ENCODE measurements around the gene NFATC1.
A peak's percentile ranks its signal among the peaks of the same experiment; 100 is the strongest.

The NFATC1 gene

GRCh38 chr18:79379931-79380815, 15.6 kb upstream of the NFATC1 start:
- Mint-ChIP-seq H3K4me1 (ENCODE audit: low read depth) (peaks cover 9% of the 10 kb centered on the region), H3K9me3 (no peaks in the 10 kb centered on the region), H3K27ac (no peak overlapping the region), H3K36me3 (ENCODE audit: low read depth) (peaks cover 52% of the 10 kb centered on the region), H3K27me3 (peaks cover 12% of the 10 kb centered on the region), H3K4me3 (no peak overlapping the region)
- intact Hi-C loops (cut with micrococcal nuclease): loop anchor here (1.0 to 10.0 kb wide), 4 partner anchors 149 to 777 kb away; partner anchors contain the start of gene HSBP1L1

DNA sequence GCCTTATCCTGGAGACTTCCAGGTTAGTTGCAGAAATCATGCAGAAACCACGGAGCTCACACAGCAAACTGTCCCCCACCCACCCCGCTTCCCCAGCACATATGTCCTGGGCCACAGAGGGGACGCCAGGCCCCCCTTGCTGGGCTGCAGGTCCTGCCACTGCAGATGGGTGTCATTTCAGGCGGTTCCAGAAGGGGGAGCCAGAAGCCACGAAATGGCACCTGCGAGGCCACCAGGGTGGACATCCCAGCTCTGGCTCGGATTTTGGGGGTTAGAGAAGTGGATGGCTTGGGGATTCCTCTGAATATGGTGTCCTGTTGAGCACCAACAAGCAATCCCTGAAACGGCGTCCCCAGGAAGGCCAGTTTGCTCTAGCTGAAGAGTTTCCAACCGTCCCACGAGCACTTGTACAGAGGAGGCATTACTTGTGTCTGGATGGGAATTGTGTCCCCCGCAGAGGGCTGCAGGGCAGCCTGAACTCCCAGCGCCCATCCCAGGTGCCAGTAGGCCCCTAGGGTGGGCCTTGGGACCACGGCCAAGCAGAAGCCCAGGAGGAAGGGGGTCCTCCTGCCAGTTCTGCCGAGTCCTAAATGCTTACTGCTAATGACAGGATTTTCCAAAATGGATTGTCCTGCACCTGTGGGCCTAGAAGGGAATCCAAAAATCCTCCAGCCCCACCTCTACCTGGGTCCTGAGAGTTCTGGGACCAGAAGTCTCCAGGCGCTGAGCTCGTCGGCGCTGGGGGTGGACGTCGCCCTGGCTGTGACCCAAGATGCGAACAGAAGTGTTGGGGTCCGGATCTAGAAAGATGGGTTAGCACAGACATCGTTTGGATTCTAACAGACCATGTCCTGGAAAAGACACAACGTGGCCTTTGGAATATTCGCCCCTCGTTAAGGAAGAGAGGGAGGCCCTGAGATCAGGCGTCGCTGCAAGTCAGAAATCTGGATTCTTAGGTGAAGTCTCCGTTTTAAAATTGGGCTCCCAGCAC, 14.6 kb upstream of the NFATC1 start:
- H3K9me3 Mint-ChIP-seq: no peaks in the 10 kb centered on the region
- no peak overlapping the region for H3K4me3 Mint-ChIP-seq
- intact Hi-C loops (cut with micrococcal nuclease): loop anchor here (1.0 to 10.0 kb wide), 2 partner anchors 148 to 584 kb away; partner anchors contain the start of gene HSBP1L1
- H3K27ac Mint-ChIP-seq: no peak overlapping the region
- peaks cover 43% of the 10 kb centered on the region for H3K36me3 Mint-ChIP-seq (ENCODE audit: low read depth)
- peaks cover 9% of the 10 kb centered on the region for H3K4me1 Mint-ChIP-seq (ENCODE audit: low read depth)
- H3K27me3 Mint-ChIP-seq: peaks cover 13% of the 10 kb centered on the region

DNA sequence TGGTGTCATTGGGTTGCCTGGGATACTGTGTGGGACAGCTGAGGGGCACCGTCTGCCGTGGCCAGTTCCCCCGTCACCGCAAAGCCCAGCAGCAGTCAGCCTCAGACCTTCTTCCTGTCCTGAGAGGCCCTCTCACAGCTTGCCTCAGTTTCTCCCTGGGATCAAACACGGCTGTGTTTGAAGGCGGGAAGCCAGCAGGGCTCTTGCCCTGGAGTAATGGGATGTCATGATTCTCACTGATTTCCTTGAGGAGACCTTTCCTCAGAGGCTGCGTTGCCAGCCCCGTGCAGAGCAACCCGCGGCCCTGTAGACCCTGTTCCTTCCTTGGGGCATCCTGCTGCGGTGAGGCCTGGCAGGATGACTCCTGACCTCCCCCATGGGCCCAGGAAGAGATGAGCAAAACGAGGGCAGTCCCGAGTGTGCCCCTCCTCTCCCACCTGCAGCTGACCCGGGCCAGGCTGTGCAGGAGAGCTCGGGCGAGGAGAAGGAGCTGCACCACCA, 13.9 kb upstream of the NFATC1 start:
- intact Hi-C loops (cut with micrococcal nuclease): loop anchor here (10.0 kb wide), 1 partner anchor 583 kb away; the partner anchor contains the start of gene HSBP1L1
- H3K4me3 Mint-ChIP-seq: no peak overlapping the region
- peaks cover 9% of the 10 kb centered on the region for H3K4me1 Mint-ChIP-seq (ENCODE audit: low read depth)
- peaks cover 21% of the 10 kb centered on the region for H3K27me3 Mint-ChIP-seq
- H3K9me3 Mint-ChIP-seq: no peaks in the 10 kb centered on the region
- H3K27ac Mint-ChIP-seq: no peak overlapping the region
- H3K36me3 Mint-ChIP-seq (ENCODE audit: low read depth): peaks cover 36% of the 10 kb centered on the region

DNA sequence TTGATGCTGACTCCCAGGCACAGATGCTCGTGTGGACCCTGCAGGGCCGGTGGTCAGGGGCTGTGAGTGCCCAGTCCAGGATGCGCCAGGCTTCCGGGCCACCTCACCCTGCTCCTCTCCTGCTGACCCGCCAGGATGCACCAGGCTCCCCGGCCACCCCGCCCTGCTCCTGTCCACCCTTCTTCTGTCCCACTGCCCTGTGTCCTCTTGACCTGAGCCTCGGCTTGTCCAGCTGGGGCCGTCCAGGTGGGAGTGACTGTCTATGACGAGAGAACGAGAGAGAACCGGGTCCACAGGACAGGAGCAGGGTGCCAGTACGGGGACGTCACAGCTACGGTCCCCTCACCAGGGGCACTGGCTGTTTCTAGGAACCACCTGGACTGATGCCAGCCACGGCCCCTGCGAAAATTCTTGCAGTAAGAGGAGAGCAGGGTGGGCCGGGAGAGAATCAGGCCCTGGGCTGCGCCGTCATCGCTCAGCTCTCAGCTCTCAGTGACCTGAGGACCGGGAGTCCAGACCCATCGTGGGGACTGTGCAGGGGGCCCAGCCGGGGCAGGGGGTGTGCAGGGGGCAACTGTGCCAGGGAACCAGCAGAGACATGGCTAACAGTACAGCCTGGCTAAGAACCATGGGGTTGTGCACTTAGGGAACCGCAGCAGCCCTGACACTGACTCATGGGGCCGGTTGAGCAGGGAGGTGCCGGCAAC, 12.9 kb upstream of the NFATC1 start:
- Mint-ChIP-seq H3K27me3 (peaks cover 29% of the 10 kb centered on the region), H3K36me3 (ENCODE audit: low read depth) (peaks cover 26% of the 10 kb centered on the region), H3K4me1 (ENCODE audit: low read depth) (peaks cover 9% of the 10 kb centered on the region), H3K4me3 (no peak overlapping the region), H3K9me3 (no peaks in the 10 kb centered on the region), H3K27ac (no peak overlapping the region)
- intact Hi-C loops (cut with micrococcal nuclease): loop anchor here (10.0 kb wide), 1 partner anchor 582 kb away; the partner anchor contains the start of gene HSBP1L1

DNA sequence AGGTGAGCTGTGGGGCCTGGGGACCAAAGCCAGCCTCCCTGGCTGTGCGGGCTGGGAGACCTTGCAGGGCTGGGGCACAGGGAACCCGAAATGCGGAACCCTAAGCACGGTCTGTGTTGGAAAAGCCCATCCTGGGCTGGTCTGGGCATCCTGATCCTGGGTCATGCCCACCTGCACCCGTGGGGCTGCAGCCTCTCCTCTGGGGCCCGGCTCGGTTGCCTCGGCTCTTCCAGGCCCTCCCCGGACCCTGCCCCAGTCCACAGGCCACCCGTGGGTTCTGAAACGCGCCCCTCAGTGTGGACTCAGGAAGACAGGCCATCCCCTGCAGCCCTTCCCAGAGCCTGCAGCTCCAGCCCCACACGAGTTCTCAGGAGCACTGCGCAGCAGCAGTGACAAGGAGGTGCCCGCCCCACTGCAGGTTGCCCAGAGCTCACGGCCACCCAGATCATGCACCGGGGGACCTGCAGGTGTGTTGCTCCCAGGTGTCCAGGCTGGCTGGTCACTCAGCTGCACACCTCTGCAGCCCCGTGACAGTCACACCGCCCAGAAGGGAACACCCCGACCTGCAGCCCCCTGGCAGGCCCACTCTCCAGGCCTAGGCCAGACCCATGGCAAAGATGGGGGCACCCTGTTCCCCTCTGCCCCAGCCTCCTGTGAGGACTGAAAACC, 12.2 kb upstream of the NFATC1 start:
- Mint-ChIP-seq H3K27me3 (peaks cover 36% of the 10 kb centered on the region), H3K4me1 (ENCODE audit: low read depth) (peaks cover 9% of the 10 kb centered on the region), H3K4me3 (no peak overlapping the region), H3K36me3 (ENCODE audit: low read depth) (peaks cover 19% of the 10 kb centered on the region), H3K27ac (peak overlapping the region; percentile 6), H3K9me3 (no peaks in the 10 kb centered on the region)
- intact Hi-C loops (cut with micrococcal nuclease): loop anchor here (10.0 kb wide), 1 partner anchor 581 kb away; the partner anchor contains the start of gene HSBP1L1

DNA sequence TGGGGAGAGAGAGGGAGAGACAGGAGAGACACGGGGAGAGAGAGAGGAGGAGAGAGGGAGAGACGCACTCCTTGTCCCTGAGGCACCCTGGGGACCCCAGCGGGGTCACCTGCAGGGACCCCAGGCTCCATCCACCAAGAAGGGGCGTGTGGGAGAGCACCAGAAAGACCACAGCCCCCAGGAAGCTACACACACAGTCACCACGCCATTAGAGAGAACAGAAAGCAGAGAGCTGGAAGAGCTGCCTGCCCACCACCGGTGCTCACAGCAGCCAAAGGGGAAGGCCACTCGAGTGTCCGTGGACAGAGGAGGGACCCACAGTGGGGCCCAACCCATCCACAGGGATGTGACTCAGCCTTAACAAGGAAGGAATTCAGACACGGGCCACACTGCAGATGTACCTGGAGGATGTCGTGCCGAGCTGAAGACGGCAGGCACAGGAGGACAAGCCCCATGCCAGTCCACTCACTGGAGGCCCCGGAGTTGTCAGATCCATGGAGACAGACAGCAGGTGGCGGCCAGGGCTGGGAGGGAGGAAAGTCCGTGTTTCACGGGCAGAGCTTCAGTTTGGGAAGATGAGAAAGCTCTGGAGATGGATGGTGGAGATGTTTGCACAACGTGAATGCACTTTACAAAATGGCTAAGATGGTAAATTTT, 11.5 kb upstream of the NFATC1 start:
- H3K36me3 Mint-ChIP-seq (ENCODE audit: low read depth): peaks cover 12% of the 10 kb centered on the region
- peaks cover 9% of the 10 kb centered on the region for H3K4me1 Mint-ChIP-seq (ENCODE audit: low read depth)
- H3K4me3 Mint-ChIP-seq: no peak overlapping the region
- peak overlapping the region; percentile 6 for H3K27ac Mint-ChIP-seq
- no peaks in the 10 kb centered on the region for H3K9me3 Mint-ChIP-seq
- H3K27me3 Mint-ChIP-seq: peaks cover 42% of the 10 kb centered on the region
- intact Hi-C loops (cut with micrococcal nuclease): loop anchor here (10.0 kb wide), 1 partner anchor 581 kb away; the partner anchor contains the start of gene HSBP1L1

- intact Hi-C loops (cut with micrococcal nuclease): loop anchor here (10.0 kb wide), 1 partner anchor 580 kb away; the partner anchor contains the start of gene HSBP1L1
These were observed 10.9 kb upstream of the NFATC1 start for GRCh38 chr18:79384834-79385233.

DNA sequence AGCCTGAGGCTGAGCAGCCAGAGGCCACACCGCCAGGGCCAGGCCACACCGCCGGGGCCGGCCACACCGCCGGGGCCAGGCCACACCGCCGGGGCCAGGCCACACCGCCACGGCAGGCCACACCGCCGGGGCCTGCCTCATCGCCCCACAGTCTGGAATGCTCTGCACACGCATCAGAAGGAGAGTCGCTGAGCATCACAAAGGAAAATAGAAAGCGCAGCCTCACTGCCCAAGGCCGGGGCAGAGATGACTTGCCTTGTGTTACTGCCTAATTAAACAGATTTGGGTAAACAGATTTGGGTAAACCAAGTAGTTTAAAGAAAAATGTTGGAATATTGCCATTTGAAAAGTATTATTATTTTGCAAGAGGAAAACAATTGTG, 10.4 kb upstream of the NFATC1 start:
- Mint-ChIP-seq H3K4me1 (ENCODE audit: low read depth) (peaks cover 9% of the 10 kb centered on the region), H3K4me3 (no peak overlapping the region), H3K36me3 (ENCODE audit: low read depth) (peaks cover 1% of the 10 kb centered on the region), H3K9me3 (no peaks in the 10 kb centered on the region), H3K27ac (no peak overlapping the region), H3K27me3 (peaks cover 50% of the 10 kb centered on the region)
- intact Hi-C loops (cut with micrococcal nuclease): loop anchor here (10.0 kb wide), 1 partner anchor 579 kb away; the partner anchor contains the start of gene HSBP1L1

More at GRCh38 chr18:79384834-79385233, 10.9 kb upstream of the NFATC1 start:
- Mint-ChIP-seq H3K4me1 (ENCODE audit: low read depth) (peaks cover 9% of the 10 kb centered on the region), H3K27me3 (peaks cover 47% of the 10 kb centered on the region), H3K9me3 (no peaks in the 10 kb centered on the region), H3K36me3 (ENCODE audit: low read depth) (peaks cover 6% of the 10 kb centered on the region), H3K27ac (no peak overlapping the region), H3K4me3 (no peak overlapping the region)

DNA sequence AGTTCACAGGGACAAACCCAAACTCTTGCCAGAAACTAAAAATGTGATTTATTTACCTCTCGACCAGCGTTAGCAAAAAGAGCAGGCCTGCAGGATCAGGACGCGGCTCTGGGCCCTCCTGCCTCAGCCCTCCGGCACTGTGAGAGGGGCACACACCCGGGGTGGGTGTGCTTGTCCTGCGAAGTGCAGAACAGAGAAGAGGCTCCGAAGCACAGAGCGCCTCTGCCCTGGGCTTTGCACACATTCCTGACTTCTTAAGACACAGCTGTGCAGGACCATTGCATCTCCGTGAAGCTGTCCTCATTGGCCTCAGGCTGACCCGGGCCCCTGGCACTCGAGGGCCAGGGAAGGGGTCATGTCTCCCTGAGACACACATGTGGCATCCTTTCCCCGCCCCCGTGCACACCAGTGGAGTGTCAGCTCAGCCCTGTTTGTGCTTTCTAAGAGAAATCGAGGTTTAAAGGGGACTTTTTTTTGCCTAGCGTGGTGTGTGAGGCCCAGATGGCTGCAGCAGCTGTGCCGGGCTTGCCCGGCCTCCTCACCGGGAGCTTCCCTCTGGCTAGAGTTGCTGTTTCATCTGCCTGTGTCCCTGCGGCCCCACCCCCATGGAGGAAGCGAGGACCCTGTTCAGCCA, 9.9 kb upstream of the NFATC1 start:
- intact Hi-C loops (cut with micrococcal nuclease): loop anchor here (10.0 kb wide), 1 partner anchor 579 kb away; the partner anchor contains the start of gene HSBP1L1
- peaks cover 55% of the 10 kb centered on the region for H3K27me3 Mint-ChIP-seq

DNA sequence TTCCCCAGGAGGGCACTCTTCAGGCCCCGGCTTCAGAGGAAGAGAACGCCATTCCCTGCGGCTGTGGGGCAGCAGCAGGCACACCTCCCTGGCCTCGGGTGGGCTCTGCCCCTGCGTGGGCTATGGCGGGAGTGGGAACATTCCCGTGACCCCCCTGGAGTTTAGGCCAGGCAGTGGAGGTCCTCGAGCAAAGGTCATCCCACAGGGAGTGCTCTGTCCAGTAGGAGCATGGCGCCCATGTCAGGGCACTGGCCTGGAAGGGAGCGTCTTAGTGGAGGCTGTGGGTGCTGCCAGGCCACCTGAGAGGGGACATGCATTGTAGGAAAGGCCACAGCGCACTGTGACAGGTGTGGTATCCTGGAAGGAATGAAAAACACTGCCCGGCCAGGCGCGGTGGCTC, 9.2 kb upstream of the NFATC1 start:
- intact Hi-C loops (cut with micrococcal nuclease): loop anchor here (10.0 kb wide), 1 partner anchor 578 kb away; the partner anchor contains the start of gene HSBP1L1

More for the DNA sequence above, 9.9 kb upstream of the NFATC1 start:
- H3K4me3 Mint-ChIP-seq: no peak overlapping the region
- no peaks in the 10 kb centered on the region for H3K36me3 Mint-ChIP-seq (ENCODE audit: low read depth)
- H3K27ac Mint-ChIP-seq: no peak overlapping the region
- peaks cover 9% of the 10 kb centered on the region for H3K4me1 Mint-ChIP-seq (ENCODE audit: low read depth)
- no peaks in the 10 kb centered on the region for H3K9me3 Mint-ChIP-seq

GRCh38 chr18:79387214-79387613, 8.5 kb upstream of the NFATC1 start:
- peaks cover 9% of the 10 kb centered on the region for H3K4me1 Mint-ChIP-seq (ENCODE audit: low read depth)
- intact Hi-C loops (cut with micrococcal nuclease): loop anchor here (10.0 kb wide), 1 partner anchor 578 kb away; the partner anchor contains the start of gene HSBP1L1
- H3K27ac Mint-ChIP-seq: no peak overlapping the region
- no peak overlapping the region for H3K4me3 Mint-ChIP-seq
- peaks cover 67% of the 10 kb centered on the region for H3K27me3 Mint-ChIP-seq
- H3K9me3 Mint-ChIP-seq: no peaks in the 10 kb centered on the region
- no peaks in the 10 kb centered on the region for H3K36me3 Mint-ChIP-seq (ENCODE audit: low read depth)

More for the DNA sequence above, 9.2 kb upstream of the NFATC1 start:
- peaks cover 9% of the 10 kb centered on the region for H3K4me1 Mint-ChIP-seq (ENCODE audit: low read depth)
- no peaks in the 10 kb centered on the region for H3K36me3 Mint-ChIP-seq (ENCODE audit: low read depth)
- peaks cover 62% of the 10 kb centered on the region for H3K27me3 Mint-ChIP-seq
- H3K4me3 Mint-ChIP-seq: no peak overlapping the region
- H3K9me3 Mint-ChIP-seq: no peaks in the 10 kb centered on the region
- H3K27ac Mint-ChIP-seq: no peak overlapping the region

All from dendritic cell treated with granulocyte-macrophage colony-stimulating factor and Interleukin-4, amounts not matched to agents 40 ng/mL and 50 ng/mL, for 4 days (primary cell).